HG02938 (cell line): ENCODE data around the gene TMEM154.

Experiments
- ATAC-seq: cut with Tn5 transposase; IDR thresholded peaks from one replicate; pipeline ENCODE4 v1.9.1; 2021; ENCODE audit warnings: mild to moderate bottlenecking, moderate library complexity; ENCODE audit not compliant: unreplicated experiment

TMEM154 gene

GRCh38 chr4:152598454-152598853, 81.3 kb downstream of the TMEM154 start:
- ATAC-seq, result no peak

DNA sequence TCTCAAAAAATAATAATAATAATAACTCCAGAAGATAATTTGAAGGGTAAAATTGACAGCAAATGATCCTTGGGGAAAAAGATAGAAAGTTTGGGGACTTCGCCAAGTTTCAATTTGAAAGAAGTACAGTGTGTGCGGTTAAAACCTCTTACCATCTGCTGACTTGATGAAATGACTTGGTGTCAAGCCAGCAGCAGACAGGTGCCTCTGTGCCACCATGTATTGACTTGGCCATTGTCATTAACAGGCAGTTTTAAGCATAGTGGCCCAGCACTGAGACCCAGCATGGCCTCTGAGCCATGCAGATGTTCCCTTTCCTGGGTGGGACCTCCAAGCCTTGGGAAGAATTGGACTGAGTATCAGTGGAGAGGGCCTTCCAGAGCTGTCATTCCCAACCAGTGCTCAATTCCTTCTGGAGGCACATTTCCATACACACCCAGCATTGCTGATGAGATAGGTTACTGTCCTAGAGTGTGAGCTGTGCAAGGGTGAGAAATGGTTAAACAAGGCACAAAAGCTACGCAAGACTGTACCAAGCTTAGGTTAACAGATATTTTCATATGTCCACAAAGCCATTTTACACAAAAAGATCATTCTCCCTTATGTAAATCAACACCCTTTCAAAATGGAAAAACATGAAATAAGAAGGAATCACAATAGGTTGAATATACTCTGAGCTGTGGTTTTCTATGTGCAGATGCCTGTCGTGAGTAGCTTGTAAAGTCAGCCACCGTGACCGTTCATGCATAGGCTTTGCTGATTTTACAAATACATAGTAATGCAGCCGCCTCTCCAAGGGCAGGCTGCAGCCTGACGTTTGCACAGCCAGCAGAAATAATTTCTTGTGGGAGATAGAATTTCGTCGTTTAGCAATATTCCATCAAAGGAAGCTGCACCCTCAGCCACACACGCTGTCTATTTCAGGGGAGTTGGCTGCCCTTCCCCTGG, 84.5 kb downstream of the TMEM154 start:
- ATAC-seq, result peak; percentile 66

GRCh38 chr4:152594057-152594456, 85.7 kb downstream of the TMEM154 start:
- no peak for ATAC-seq

- no peak for ATAC-seq
Observed at GRCh38 chr4:152591876-152592275, 87.9 kb downstream of the TMEM154 start.

DNA sequence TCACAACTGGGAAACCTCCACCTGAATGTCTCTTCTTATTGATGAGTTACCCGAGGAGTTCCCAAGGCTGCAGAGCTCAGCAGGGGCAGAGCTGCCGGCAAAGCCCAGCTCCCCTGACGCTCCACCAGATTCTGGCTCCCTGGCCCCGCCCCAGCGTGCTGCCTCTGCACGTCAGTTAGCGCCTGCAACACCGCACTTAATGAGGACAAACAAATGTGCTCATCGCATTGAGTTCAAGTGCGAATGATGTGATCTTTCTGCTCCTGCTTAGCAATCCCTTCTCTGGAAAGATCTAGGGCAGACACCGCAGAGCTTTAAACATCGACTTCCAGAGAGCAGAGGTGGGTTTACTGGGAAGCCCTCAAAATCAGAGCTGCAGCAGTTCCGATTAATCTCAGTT, 88.4 kb downstream of the TMEM154 start:
- no peak for ATAC-seq

DNA sequence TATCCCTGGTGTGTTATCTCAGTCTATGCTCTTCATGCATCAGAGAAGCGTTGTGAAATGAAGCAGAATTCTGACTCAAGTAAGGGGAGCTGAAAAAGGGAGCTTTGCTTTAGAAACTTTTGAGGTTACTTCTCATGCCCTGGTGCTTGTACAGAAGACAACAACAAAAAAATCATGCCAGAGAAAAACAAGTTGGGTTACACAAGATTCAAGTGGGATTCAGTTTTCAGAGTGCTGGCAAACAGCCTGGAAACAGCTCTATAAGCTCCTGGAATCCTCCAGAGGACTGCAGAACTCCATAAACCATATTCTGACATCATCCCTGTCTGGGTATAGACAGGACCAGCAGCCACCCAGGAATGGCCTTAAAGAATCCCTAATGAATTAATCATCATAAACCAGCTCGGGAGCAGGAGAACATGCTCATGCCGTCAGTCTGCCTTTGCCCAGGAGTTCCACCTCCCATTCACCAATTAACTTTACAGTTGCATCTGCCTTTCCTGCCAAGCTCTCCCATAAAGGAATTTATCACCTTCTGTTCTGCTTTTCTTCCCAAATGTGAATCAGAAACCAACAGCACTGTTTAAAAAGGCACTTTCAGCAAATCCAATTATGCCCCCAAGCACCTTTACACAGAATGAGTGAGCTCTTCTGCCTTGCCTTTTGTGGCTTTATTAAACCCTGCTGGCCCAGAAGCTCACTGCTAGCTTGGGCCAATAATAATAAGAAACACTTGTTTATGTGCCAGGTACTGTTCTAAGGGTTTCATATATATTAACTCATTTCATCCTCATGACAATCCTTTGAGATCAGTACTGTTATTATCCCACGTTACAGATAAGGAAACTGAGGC, 89.4 kb downstream of the TMEM154 start:
- no peak for ATAC-seq

- ATAC-seq, result no peak
Observed at GRCh38 chr4:152588869-152589268, 90.9 kb downstream of the TMEM154 start.

- ATAC-seq, result no peak
Observed at GRCh38 chr4:152587127-152587526, 92.7 kb downstream of the TMEM154 start.

- no peak for ATAC-seq
Observed at GRCh38 chr4:152586668-152587067, 93.1 kb downstream of the TMEM154 start.

DNA sequence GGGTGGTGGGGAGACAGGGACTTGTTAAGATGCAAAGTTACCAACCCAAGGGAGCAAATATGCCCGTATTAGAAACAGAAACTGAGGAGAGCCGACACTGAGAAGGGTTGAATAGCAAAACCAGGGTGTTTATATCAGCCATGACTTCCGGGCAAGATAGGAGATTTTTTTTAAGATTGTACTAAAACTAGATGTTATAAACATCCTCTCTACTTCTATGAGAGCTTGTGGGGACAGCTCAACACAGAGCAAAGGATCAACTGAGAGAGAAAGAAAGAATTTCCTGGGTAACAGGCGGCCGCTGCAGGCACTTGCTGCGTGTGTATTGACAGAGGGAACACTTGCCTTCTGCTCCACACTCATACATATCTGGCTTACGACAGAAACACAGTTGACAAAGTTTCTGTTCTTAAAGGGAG, 94.8 kb downstream of the TMEM154 start:
- peak; percentile 81 for ATAC-seq

DNA sequence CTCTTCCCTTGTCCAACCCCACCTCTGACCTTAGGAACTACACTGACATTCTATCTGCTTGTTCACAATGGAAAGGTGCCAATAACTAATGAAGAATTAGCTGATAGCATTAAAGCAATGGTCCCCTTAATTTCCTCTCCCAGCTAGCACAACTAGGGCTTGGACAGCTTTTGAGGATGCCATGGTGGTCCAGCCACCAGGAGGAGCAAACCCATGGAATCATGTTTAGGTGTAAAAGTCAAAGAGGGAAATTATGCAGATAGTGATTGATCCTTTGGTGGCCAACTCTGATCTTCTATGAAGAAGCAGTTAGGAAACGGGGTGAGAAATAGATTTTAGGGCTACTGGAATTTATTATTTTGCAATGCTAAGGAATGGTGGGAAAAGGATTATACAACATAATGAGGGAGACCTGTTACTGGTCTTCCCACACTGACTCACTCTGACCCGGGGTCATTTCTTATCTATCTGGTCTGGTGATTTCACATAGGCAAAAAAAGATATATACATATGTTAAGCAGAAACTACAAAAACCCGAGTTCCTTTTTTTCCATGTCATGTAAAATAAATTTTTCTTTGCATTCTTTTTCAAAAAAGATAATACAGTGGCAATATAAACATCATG, 98.1 kb downstream of the TMEM154 start:
- ATAC-seq, result no peak

DNA sequence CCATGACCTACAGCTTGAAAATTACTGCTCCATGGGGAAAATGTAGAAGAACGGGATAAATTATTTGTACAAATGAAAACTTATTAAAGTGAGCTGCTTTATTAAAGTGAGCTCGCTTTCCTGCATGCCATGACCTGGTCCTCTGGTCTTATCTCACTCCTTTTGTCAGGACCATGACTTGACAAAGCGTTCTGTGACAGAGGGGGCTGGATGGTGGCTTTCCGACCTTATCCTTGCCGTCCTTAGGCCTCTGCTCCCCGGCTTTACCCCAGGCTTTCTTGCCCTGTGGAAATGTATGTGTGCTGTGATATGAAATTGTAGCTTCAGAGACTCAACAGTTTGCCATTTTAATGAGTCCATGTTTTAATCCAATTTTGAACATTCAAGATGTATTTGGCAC, 99.9 kb downstream of the TMEM154 start:
- ATAC-seq, result no peak

- ATAC-seq, result no peak
Observed at GRCh38 chr4:152579107-152579764, 100.6 kb downstream of the TMEM154 start.

GRCh38 chr4:152578670-152579069, 101.1 kb downstream of the TMEM154 start:
- no peak for ATAC-seq

DNA sequence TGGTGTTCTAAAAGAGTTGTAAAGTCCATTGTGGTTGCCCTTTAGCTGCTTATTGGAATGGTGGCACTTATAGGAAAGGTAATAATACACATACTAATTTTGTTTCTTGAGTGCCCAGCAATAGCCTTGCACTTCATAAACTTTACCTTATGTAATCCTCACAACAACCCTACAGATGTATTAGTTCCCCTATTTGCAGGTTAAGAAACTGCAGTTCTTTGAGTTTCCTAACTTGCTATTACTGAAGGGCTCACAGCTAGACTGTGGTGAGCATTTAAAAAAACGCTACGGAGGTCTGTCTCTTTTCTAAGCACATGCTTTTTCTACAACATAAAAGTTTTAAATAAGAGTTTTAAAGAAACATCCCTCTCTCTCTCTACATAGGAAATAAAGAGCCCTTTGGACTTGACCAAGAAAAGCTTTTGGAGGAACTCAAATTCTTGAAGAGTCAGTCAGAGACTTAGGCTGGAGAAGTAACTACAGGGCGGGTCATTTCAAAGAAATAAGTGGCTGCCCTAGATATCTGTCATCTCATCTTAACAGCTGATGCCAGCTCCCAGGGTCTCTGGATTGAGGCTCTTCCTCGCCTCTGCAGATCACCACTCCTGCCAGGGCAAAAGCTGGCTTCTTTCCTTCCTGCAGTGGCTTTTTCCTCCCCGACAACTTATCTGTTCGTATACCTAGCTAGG, 101.9 kb downstream of the TMEM154 start:
- peak; percentile 89 for ATAC-seq

- no peak for ATAC-seq
Observed at GRCh38 chr4:152575533-152575932, 104.3 kb downstream of the TMEM154 start.

DNA sequence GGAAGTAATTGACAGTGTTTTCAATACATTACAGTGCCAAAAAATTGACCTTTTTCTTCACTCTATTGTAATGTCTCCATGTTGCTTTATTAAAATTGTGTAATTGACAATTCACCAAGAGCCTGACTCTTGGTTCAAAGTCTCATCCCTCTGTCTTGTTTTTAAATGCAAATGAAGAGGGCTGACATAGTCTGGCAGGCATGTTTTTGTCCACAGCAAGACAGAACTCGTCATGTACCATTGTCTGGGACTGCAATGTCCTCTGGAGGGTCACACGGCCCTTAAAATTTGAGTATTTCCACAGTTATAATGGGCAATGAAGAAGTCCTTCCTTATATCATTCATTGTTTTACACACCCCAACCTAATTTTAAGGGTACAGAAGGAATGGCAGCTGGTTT, 105.9 kb downstream of the TMEM154 start:
- ATAC-seq, result no peak

- no peak for ATAC-seq
Observed at GRCh38 chr4:152572417-152573086, 107.2 kb downstream of the TMEM154 start.

- no peak for ATAC-seq
Observed at GRCh38 chr4:152571770-152572169, 108.0 kb downstream of the TMEM154 start.

DNA sequence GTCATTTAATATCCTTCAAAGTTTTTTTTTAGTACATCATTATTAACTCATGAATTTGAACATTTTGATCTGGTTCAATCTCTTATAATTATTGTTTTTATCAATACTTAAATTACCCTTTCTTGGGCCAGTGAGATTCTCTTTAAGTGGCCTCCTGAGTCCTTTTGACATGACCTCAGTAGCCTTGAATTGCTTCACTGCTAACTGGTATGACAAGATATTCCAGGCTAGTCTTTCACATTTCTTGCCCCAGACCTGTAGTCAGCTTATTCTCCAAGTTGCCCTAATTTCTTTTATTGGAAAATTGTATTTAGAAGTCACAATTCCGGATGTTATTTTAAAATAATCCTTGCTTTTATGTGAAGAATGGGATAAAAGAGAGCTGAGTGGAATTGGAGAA, 108.5 kb downstream of the TMEM154 start:
- no peak for ATAC-seq
